ENCODE measurements around the gene COL18A1.

The COL18A1 gene

GRCh38 chr21:45464309-45464708 is 59.3 kb downstream of the COL18A1 start:
- no peak overlapping the region for H3K4me2 ChIP-seq (ENCODE audit: insufficient read depth, low read length)
- H3K36me3 ChIP-seq (ENCODE audit: insufficient read depth, low read length) = no peaks in the 10 kb centered on the region
- ATAC-seq (ENCODE audit: insufficient read depth, low read depth) (no peak), DNase-seq (no peak)
- no peaks in the 10 kb centered on the region for H3K4me1 ChIP-seq (ENCODE audit: insufficient read depth, low read length)
- no peak overlapping the region for H3K27ac ChIP-seq (ENCODE audit: low read length)
- no peak overlapping the region for H3K4me3 ChIP-seq (ENCODE audit: low read depth in 1 of 2, low read length in 2 of 2)
- H4K20me1 ChIP-seq (ENCODE audit: insufficient read depth, low read length) = 0 out of 2 replicates have a peak, but pooled peaks cover 2% of the 10 kb centered on the region
- TF ChIP-seq CTCF (IDR thresholded peaks at IDR 0.05; ENCODE audit: borderline replicate concordance, extremely low read depth, low read length, poor library complexity, severe bottlenecking) = no peak
- TF ChIP-seq EZH2 (IDR thresholded peaks at IDR 0.05; ENCODE audit: borderline replicate concordance, low read depth, low read length, severe bottlenecking) = no peak
- H3K9me3 ChIP-seq (ENCODE audit: insufficient read depth, low read length, severe bottlenecking) = no peaks in the 10 kb centered on the region
- no peak overlapping the region for H3K9ac ChIP-seq (ENCODE audit: low read depth, low read length)
- no peaks in the 10 kb centered on the region for H3K79me2 ChIP-seq (ENCODE audit: insufficient read depth, low read length)
- peaks cover 3% of the 10 kb centered on the region for H3K27me3 ChIP-seq (ENCODE audit: insufficient read depth, low read length, poor library complexity)
- no peak overlapping the region for H2AFZ ChIP-seq (ENCODE audit: low read depth, low read length)

GRCh38 chr21:45465105-45465504 is 60.1 kb downstream of the COL18A1 start:
- 0 out of 2 replicates have a peak, but pooled peaks cover 2% of the 10 kb centered on the region for H4K20me1 ChIP-seq (ENCODE audit: insufficient read depth, low read length)
- ATAC-seq (ENCODE audit: insufficient read depth, low read depth) (no peak), DNase-seq (no peak)
- no peak overlapping the region for H3K4me2 ChIP-seq (ENCODE audit: insufficient read depth, low read length)
- H2AFZ ChIP-seq (ENCODE audit: low read depth, low read length) = no peak overlapping the region
- no peak overlapping the region for H3K9ac ChIP-seq (ENCODE audit: low read depth, low read length)
- H3K79me2 ChIP-seq (ENCODE audit: insufficient read depth, low read length) = no peaks in the 10 kb centered on the region
- H3K27ac ChIP-seq (ENCODE audit: low read length) = no peak overlapping the region
- no peaks in the 10 kb centered on the region for H3K36me3 ChIP-seq (ENCODE audit: insufficient read depth, low read length)
- H3K9me3 ChIP-seq (ENCODE audit: insufficient read depth, low read length, severe bottlenecking) = no peaks in the 10 kb centered on the region
- no peak overlapping the region for H3K4me3 ChIP-seq (ENCODE audit: low read depth in 1 of 2, low read length in 2 of 2)
- H3K27me3 ChIP-seq (ENCODE audit: insufficient read depth, low read length, poor library complexity) = peaks cover 3% of the 10 kb centered on the region
- TF ChIP-seq CTCF (IDR thresholded peaks at IDR 0.05; ENCODE audit: borderline replicate concordance, extremely low read depth, low read length, poor library complexity, severe bottlenecking) (no peak), EZH2 (IDR thresholded peaks at IDR 0.05; ENCODE audit: borderline replicate concordance, low read depth, low read length, severe bottlenecking) (no peak)
- no peaks in the 10 kb centered on the region for H3K4me1 ChIP-seq (ENCODE audit: insufficient read depth, low read length)

GRCh38 chr21:45465611-45466329 is 60.8 kb downstream of the COL18A1 start:
- no peak overlapping the region for H3K4me3 ChIP-seq (ENCODE audit: low read depth in 1 of 2, low read length in 2 of 2)
- ATAC-seq (ENCODE audit: insufficient read depth, low read depth) = no peak
- H3K27me3 ChIP-seq (ENCODE audit: insufficient read depth, low read length, poor library complexity) = peaks cover 3% of the 10 kb centered on the region
- H3K9ac ChIP-seq (ENCODE audit: low read depth, low read length) = no peak overlapping the region
- H2AFZ ChIP-seq (ENCODE audit: low read depth, low read length) = no peak overlapping the region
- TF ChIP-seq EZH2 (IDR thresholded peaks at IDR 0.05; ENCODE audit: borderline replicate concordance, low read depth, low read length, severe bottlenecking) = no peak
- no peak for TF ChIP-seq CTCF (IDR thresholded peaks at IDR 0.05; ENCODE audit: borderline replicate concordance, extremely low read depth, low read length, poor library complexity, severe bottlenecking)
- H3K4me2 ChIP-seq (ENCODE audit: insufficient read depth, low read length) = no peak overlapping the region
- H3K79me2 ChIP-seq (ENCODE audit: insufficient read depth, low read length) = no peaks in the 10 kb centered on the region
- H3K9me3 ChIP-seq (ENCODE audit: insufficient read depth, low read length, severe bottlenecking) = no peaks in the 10 kb centered on the region
- 0 out of 2 replicates have a peak, but pooled peaks cover 2% of the 10 kb centered on the region for H4K20me1 ChIP-seq (ENCODE audit: insufficient read depth, low read length)
- no peak for DNase-seq
- no peaks in the 10 kb centered on the region for H3K36me3 ChIP-seq (ENCODE audit: insufficient read depth, low read length)
- no peak overlapping the region for H3K27ac ChIP-seq (ENCODE audit: low read length)
- no peaks in the 10 kb centered on the region for H3K4me1 ChIP-seq (ENCODE audit: insufficient read depth, low read length)
